ENCODE measurements around the gene PAXIP1.
"Not testable (repeated sequence)": the region's sequence is repeated elsewhere in the genome, so short reads cannot be mapped to it uniquely, and the experiment has no call there.

PAXIP1 gene

GRCh38 chr7:154942691-154943090 is 60.2 kb downstream of the PAXIP1 start:
- Histone ChIP-seq H3K9me3 (ENCODE audit: control insufficient read depth, insufficient read depth, low read length) (peaks cover 6% of the 10 kb centered on the region; the same call in 1 of the 2 replicates), H3K9ac (ENCODE audit: low read depth, low read length) (no peak overlapping the region), H3K36me3 (ENCODE audit: insufficient read depth, low read length) (peaks cover 17% of the 10 kb centered on the region)

DNA sequence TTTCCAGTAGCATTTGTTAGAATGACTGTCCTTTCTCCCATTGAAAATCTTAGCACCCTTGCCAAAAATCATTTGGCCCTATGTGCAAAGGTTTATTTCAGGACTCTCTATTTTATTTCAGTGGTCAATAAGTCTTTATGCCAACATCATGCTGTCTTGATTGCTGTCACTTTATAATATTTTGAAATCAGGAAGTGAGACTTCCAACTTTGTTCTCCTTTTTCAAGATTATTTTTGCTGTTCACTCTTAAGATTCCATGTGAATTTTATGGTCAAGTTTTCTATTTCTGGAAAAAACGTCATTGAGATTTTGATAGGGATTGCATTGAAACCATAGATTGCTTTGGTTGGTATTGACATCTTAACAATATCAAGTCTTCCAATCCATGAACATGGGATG is 65.1 kb downstream of the PAXIP1 start:
- peaks cover 14% of the 10 kb centered on the region for H3K9me3 ChIP-seq (ENCODE audit: control insufficient read depth, insufficient read depth, low read length)
- no peak overlapping the region for H3K9ac ChIP-seq (ENCODE audit: low read depth, low read length)
- peaks cover 6% of the 10 kb centered on the region; the same call in 1 of the 2 replicates for H3K36me3 ChIP-seq (ENCODE audit: insufficient read depth, low read length)
- no peaks in the 10 kb centered on the region for H3K4me1 ChIP-seq (ENCODE audit: insufficient read depth, low read length)

More at GRCh38 chr7:154942691-154943090, 60.2 kb downstream of the PAXIP1 start:
- H3K4me1 ChIP-seq (ENCODE audit: insufficient read depth, low read length) = no peaks in the 10 kb centered on the region

GRCh38 chr7:154934353-154934952 is 68.5 kb downstream of the PAXIP1 start:
- not testable (repeated sequence) for H3K9me3 ChIP-seq (ENCODE audit: control insufficient read depth, insufficient read depth, low read length); H3K36me3 ChIP-seq (ENCODE audit: insufficient read depth, low read length)

DNA sequence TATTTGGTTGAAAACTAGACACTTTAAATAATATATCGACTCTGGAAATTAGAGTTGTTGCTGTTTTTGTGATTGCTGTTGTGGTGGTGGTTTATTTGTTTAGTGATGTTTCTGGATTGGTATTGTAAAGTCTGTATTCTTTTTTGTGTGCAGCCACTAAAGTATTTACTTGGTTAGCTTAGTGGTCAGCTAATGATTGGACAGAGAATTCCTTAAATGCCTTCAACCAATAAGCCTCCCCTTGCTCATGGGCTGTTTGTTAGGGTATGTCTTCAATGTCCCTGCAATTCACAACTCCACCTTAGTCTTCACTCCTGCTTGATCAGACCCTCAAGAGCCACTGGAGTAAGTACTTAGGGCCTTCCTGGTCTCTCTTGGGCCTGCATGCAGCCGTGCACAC is 71.0 kb downstream of the PAXIP1 start:
- peaks cover 6% of the 10 kb centered on the region; the same call in 1 of the 2 replicates for H3K9me3 ChIP-seq (ENCODE audit: control insufficient read depth, insufficient read depth, low read length)
- H3K9ac ChIP-seq (ENCODE audit: low read depth, low read length) = no peak overlapping the region
- H3K36me3 ChIP-seq (ENCODE audit: insufficient read depth, low read length) = no peaks in the 10 kb centered on the region
- H3K4me1 ChIP-seq (ENCODE audit: insufficient read depth, low read length) = 0 out of 2 replicates have a peak, but pooled peaks cover 3% of the 10 kb centered on the region

More at GRCh38 chr7:154934353-154934952, 68.5 kb downstream of the PAXIP1 start:
- H3K4me1 ChIP-seq (ENCODE audit: insufficient read depth, low read length); H3K9ac ChIP-seq (ENCODE audit: low read depth, low read length): not testable (repeated sequence)

DNA sequence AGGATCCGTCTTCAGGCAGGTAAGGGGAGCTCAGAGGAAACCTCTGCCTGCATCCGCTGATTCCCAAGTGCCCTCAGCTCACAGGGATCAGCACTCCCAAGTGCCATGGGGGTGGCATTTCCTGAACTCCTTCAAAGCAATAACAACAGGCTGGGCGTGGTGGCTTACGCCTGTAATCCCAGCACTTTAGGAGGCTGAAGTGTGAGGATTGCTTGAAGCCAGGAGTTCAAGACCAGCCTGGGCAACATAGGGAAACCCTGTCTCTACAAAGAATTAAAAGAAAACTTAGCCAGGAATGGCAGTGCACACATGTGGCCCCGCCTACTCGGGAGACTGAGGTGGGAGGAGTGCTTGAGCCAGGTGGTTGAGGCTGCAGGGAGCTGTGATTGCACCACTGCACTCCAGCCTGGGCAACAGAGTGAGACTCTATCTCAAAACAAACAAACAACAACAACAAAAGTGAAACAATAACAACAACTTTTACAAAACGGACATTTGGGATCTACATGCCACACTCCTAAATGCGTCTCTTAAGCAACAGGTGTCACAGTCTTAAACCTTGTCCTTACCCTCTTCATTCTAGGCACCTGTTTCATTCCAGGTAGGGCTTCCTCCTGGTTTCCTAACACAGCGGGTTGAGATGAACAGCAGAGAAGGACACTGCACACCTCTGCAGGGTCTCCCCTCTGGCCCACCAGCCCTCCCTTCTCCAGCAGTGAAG is 73.8 kb downstream of the PAXIP1 start:
- 0 out of 2 replicates have a peak, but pooled peaks cover 3% of the 10 kb centered on the region for H3K4me1 ChIP-seq (ENCODE audit: insufficient read depth, low read length)
- H3K9me3 ChIP-seq (ENCODE audit: control insufficient read depth, insufficient read depth, low read length) = no peaks in the 10 kb centered on the region
- H3K36me3 ChIP-seq (ENCODE audit: insufficient read depth, low read length) = no peaks in the 10 kb centered on the region
- no peak overlapping the region for H3K9ac ChIP-seq (ENCODE audit: low read depth, low read length)

DNA sequence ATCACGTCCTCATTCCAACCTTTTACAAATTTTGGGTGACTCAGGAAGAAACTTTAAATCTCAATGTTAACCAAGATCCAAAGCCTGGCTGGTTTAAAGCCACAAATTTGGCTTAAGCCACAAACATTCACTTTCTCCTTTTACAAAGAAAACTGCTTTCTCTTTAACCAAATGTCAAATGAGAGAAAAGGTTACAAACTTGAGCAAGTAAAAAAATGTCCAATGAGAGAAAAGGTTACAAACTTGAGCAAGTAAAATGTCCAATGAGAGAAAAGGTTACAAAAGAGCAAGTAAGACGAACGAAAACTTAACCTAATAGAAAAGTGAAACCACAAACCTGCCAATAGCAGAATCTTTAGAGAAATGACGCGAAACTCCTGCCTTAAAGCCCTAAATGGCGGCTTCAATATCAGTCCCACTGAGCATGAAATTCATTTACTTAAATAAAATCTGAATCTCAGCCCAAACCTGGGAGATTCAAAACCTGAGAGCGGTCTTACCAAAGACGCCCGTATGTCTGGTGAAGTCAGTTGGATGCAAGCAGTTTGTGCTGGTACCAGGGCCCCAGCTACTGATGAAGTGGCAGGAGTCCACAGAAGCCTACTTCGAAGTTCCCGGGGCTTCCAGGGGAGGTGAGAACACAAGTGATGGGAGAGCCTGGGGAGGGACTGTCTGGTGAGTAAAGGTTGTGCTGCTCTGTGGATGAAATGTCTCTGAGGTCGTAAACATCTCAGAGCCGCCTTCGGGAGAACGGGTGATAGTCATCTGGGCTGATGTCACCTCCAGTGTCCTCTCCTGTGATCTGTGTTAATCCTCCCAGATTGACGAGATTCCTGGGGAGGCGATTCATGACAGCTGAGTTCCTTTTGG is 74.6 kb downstream of the PAXIP1 start:
- Histone ChIP-seq H3K9me3 (ENCODE audit: control insufficient read depth, insufficient read depth, low read length) (no peaks in the 10 kb centered on the region), H3K9ac (ENCODE audit: low read depth, low read length) (peak overlapping the region; percentile 39; the same call in 1 of the 2 replicates), H3K4me1 (ENCODE audit: insufficient read depth, low read length) (0 out of 2 replicates have a peak, but pooled peaks cover 3% of the 10 kb centered on the region), H3K36me3 (ENCODE audit: insufficient read depth, low read length) (no peaks in the 10 kb centered on the region)

GRCh38 chr7:154927624-154928125 is 75.2 kb downstream of the PAXIP1 start:
- no peaks in the 10 kb centered on the region for H3K9me3 ChIP-seq (ENCODE audit: control insufficient read depth, insufficient read depth, low read length)
- peak overlapping the region; percentile 39; the same call in 1 of the 2 replicates for H3K9ac ChIP-seq (ENCODE audit: low read depth, low read length)
- H3K36me3 ChIP-seq (ENCODE audit: insufficient read depth, low read length) = no peaks in the 10 kb centered on the region
- H3K4me1 ChIP-seq (ENCODE audit: insufficient read depth, low read length) = 0 out of 2 replicates have a peak, but pooled peaks cover 3% of the 10 kb centered on the region

DNA sequence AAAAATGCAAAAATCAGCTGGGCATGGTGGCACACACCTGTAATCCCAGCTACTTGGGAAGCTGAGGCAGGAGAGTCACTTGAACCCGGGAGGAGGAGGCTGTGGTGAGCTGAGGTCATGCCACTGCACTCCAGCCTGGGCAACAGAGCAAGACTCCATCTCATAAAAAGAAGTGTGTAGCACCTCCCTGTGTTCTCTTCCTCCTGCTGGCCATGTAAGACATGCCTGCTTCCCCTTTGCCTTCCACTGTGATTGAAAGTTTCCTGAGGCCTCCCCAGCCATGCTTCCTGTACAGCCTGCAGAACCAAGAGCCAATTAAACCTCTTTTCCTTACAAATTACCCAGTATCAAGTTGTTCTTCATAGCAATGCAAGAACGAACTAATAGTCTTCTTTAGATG is 80.5 kb downstream of the PAXIP1 start:
- not testable (repeated sequence) for H3K9ac ChIP-seq (ENCODE audit: low read depth, low read length); H3K4me1 ChIP-seq (ENCODE audit: insufficient read depth, low read length); H3K9me3 ChIP-seq (ENCODE audit: control insufficient read depth, insufficient read depth, low read length); H3K36me3 ChIP-seq (ENCODE audit: insufficient read depth, low read length)

DNA sequence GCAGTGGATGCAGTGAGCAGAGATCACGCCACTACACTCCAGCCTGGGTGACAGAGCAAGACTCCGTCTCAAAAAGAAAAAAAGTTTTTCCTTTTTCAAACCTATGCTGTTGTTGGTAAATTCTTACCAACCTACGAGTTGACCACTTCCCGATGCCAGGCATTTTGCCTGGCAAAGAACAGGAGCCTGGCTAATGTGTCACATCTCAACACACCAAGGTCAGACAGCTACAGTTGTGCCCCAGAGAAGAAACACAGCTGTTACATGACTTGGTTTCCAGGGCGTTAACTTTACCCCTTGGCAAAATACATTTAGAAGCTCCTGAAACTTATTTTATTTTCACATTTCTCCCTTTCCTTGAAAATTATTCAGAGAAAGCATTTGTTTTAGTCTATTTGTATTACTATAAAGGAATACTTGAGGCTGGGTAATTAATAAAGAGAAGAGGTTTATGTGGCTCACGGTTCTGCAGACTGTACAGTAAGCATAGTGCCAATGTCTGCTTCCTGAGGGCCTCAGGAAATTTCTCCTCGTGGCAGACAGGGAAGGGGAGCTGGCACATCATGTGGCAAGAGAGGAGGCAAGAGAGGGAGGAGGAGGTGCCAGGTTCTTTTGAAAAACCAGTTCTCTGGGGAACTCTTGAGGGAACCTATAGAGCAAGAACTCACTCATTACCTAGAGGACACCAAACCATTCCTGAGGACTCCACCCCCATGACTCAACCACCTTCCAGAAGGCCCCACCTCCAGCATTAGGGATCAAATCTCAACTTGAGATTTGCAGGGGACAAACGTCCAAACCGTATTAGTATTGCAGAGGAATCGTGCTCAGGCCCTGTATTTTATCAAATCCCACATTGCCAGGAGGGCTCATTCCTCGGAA is 83.3 kb downstream of the PAXIP1 start:
- H3K9me3 ChIP-seq (ENCODE audit: control insufficient read depth, insufficient read depth, low read length) = no peaks in the 10 kb centered on the region

DNA sequence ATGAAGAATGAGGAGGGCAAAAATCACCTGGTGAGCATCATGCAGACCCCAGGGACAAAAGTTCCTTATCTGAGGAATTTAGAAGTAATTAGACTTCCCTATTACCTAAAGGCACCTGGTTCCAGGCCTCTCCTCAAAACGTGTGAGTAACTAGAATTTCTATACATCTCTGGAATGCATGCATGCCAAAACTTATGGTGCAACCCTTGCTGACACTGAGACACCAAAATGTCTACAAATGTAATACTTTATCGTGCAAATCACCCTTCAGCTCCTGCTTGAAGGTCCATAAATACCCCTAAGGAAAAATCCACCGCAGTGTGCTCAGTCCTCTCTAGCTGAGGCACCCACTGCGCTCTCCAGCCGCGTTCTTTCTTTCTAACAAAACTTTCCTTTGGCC is 84.2 kb downstream of the PAXIP1 start:
- H3K4me1 ChIP-seq (ENCODE audit: insufficient read depth, low read length) = no peaks in the 10 kb centered on the region
- H3K9me3 ChIP-seq (ENCODE audit: control insufficient read depth, insufficient read depth, low read length) = no peaks in the 10 kb centered on the region
- H3K36me3 ChIP-seq (ENCODE audit: insufficient read depth, low read length) = no peaks in the 10 kb centered on the region
- no peak overlapping the region for H3K9ac ChIP-seq (ENCODE audit: low read depth, low read length)

More for the DNA sequence above, 83.3 kb downstream of the PAXIP1 start:
- no peaks in the 10 kb centered on the region for H3K4me1 ChIP-seq (ENCODE audit: insufficient read depth, low read length)
- H3K36me3 ChIP-seq (ENCODE audit: insufficient read depth, low read length) = no peaks in the 10 kb centered on the region
- no peak overlapping the region for H3K9ac ChIP-seq (ENCODE audit: low read depth, low read length)

- no peaks in the 10 kb centered on the region for H3K4me1 ChIP-seq (ENCODE audit: insufficient read depth, low read length)
- H3K9me3 ChIP-seq (ENCODE audit: control insufficient read depth, insufficient read depth, low read length) = no peaks in the 10 kb centered on the region
- H3K36me3 ChIP-seq (ENCODE audit: insufficient read depth, low read length) = no peaks in the 10 kb centered on the region
- no peak overlapping the region for H3K9ac ChIP-seq (ENCODE audit: low read depth, low read length)
Observed at GRCh38 chr7:154918266-154918665, 84.7 kb downstream of the PAXIP1 start.

DNA sequence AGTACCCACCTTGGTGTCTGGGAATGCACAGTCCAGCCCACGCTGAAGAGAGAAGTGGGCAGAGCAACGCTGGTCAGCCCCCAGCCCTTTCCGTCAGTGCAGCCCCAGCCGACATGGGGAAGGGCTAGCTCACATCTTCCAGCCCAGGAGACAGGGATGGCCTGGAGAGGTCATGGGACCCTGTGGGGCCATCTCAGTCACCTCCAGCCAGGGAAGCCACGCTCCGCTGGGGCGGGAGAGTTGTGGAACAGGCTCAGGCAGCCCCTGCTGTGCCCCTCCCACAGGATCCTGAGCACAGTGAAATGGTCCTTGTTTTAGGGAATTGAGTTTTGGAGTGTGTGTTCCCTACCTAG is 85.1 kb downstream of the PAXIP1 start:
- no peaks in the 10 kb centered on the region for H3K9me3 ChIP-seq (ENCODE audit: control insufficient read depth, insufficient read depth, low read length)
- H3K4me1 ChIP-seq (ENCODE audit: insufficient read depth, low read length) = no peaks in the 10 kb centered on the region
- H3K9ac ChIP-seq (ENCODE audit: low read depth, low read length) = no peak overlapping the region
- no peaks in the 10 kb centered on the region for H3K36me3 ChIP-seq (ENCODE audit: insufficient read depth, low read length)

DNA sequence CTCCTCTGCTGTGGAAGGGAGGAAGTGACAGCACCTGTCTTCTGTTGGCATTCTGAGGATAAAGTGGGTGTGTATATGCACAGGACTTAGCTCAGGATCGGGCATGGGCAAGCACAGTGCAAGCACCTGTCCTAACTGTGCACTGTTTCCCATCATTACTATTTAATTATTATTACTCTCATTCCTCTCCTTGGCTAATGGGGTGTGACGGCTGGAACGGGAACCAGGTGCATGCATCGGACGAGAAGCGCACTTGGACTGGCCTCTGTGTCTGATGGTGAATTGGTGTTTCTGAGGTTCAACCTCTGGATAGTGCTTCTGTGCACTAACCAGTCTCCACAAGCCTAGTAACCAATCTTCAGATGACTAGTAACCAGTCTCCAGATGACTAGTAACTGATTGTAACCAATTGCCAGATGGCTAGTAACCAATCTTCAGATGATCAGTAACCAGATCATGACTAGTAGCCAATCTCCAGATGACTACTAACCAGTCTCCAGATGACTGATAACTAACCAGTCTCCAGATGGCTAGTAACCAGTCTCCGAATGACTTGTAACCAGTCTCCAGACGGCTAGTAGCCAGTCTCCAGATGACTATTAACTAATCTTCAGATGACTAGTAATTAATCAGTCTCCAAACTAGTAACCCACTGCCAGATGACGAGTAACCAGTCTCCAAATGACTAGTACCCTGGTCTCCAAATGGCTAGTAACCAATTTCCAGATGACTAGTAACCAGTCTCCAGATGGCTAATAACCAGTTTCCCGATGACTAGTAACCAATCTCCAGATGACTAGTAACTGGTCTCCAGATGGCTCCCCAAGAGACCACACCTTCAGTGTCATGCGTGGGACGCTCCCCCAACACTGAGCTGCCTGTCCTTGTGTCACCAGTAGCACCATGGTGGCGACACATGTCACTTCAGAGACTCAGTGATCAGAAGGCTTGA is 85.8 kb downstream of the PAXIP1 start:
- no peaks in the 10 kb centered on the region for H3K4me1 ChIP-seq (ENCODE audit: insufficient read depth, low read length)
- no peaks in the 10 kb centered on the region for H3K36me3 ChIP-seq (ENCODE audit: insufficient read depth, low read length)
- H3K9ac ChIP-seq (ENCODE audit: low read depth, low read length) = no peak overlapping the region
- no peaks in the 10 kb centered on the region for H3K9me3 ChIP-seq (ENCODE audit: control insufficient read depth, insufficient read depth, low read length)
